SK-N-SH (cell line): ENCODE results near the gene SLC52A3. TPM values are rescaled to one million over a fixed set of nuclear protein-coding genes. Genes with fewer than 3 reads are reported as not detected.

Source experiments
- CTCF ChIA-PET: fragments of 300-600, 350-600 bp; formaldehyde crosslinking; extraction: SDS; loops from one replicate; lab custom pipeline; 2021; lab: Yijun Ruan, JAX
- POLR2A ChIA-PET: fragments of 350-600 bp; sonication (Branson Sonifier 250); formaldehyde crosslinking; extraction: SDS; loops from one replicate; lab custom pipeline; 2020; ENCODE audit warnings: antibody characterized with exemption, inconsistent platforms; lab: Yijun Ruan, JAX
- DNase-seq: peaks from one replicate; pipeline ENCODE4 v3.0.0; 2012
- H2AFZ ChIP-seq: fragments of 200-600 bp; sonication (generic); 2 replicates; pipeline ENCODE4 v1.8.1; 2016; ENCODE audit warnings: antibody characterized with exemption, mild to moderate bottlenecking, low read depth
- H3F3A ChIP-seq: fragments of 200-600 bp; sonication (generic); replicated peaks from 2 replicates; pipeline ENCODE3; 2016; ENCODE audit warnings: antibody characterized with exemption, mild to moderate bottlenecking; ENCODE audit not compliant: insufficient read depth
- H3K27ac ChIP-seq, 2 experiments: fragments of 200-500 bp in 1 of 2; fragments of 200-600 bp in 1 of 2; sonication (Bioruptor generic) in 1 of 2; sonication (generic), shearing (Covaris generic) in 1 of 2; 2 replicates each; pipeline versions ENCODE4 v1.5.1 to v1.6.1; 2014 to 2016; ENCODE audit warnings: low read depth in 2 of 2, inconsistent platforms in 1 of 2, low read length in 1 of 2, mild to moderate bottlenecking in 1 of 2, mixed read lengths in 1 of 2
- H3K27me3 ChIP-seq: fragments of 200-600 bp; sonication (generic), shearing (Covaris generic); 2 replicates; pipeline ENCODE4 v1.6.1; 2016; ENCODE audit warnings: mixed run types; ENCODE audit not compliant: insufficient read depth
- H3K36me3 ChIP-seq, 2 experiments: fragments of 200-500 bp in 1 of 2; fragments of 200-600 bp in 1 of 2; sonication (Bioruptor generic) in 1 of 2; sonication (generic) in 1 of 2; replicated peaks in 1 of 2; 2 replicates each; pipeline versions ENCODE3 to v1.5.1; 2014 to 2016; ENCODE audit warnings: low read length in 1 of 2, mild to moderate bottlenecking in 1 of 2; ENCODE audit not compliant: insufficient read depth in 2 of 2, control insufficient read depth in 1 of 2
- H3K4me1 ChIP-seq, 2 experiments: fragments of 200-500 bp in 1 of 2; fragments of 200-600 bp in 1 of 2; sonication (Bioruptor generic) in 1 of 2; sonication (generic), shearing (Covaris generic) in 1 of 2; 2 replicates each; pipeline versions ENCODE4 v1.5.1 to v1.6.1; 2014 to 2016; ENCODE audit warnings: low read depth in 1 of 2, low read length in 1 of 2, mixed run types in 1 of 2; ENCODE audit not compliant: insufficient read depth in 2 of 2, control insufficient read depth in 1 of 2
- H3K4me2 ChIP-seq: fragments of 200-600 bp; sonication (generic), shearing (Covaris generic); 2 replicates; pipeline ENCODE4 v1.6.1; 2017; ENCODE audit warnings: mixed run types
- H3K4me3 ChIP-seq, 2 experiments: fragments of 200-500 bp in 1 of 2; fragments of 200-600 bp in 1 of 2; sonication (Bioruptor generic) in 1 of 2; sonication (generic), shearing (Covaris generic) in 1 of 2; 2 replicates each; pipeline versions ENCODE4 v1.5.1 to v1.8.1; 2014 to 2016; ENCODE audit warnings: low read depth in 2 of 2, inconsistent platforms in 1 of 2, low read length in 1 of 2, mild to moderate bottlenecking in 1 of 2, mixed read lengths in 1 of 2, moderate library complexity in 1 of 2
- H3K79me2 ChIP-seq: fragments of 200-600 bp; sonication (generic); 2 replicates; pipeline ENCODE4 v1.8.1; 2017; ENCODE audit warnings: mild to moderate bottlenecking; ENCODE audit not compliant: insufficient read depth
- H3K9ac ChIP-seq: fragments of 200-600 bp; sonication (generic); 2 replicates; pipeline ENCODE4 v1.6.1; 2017; ENCODE audit warnings: mixed run types
- H3K9me2 ChIP-seq: fragments of 200-600 bp; sonication (generic); 2 replicates; pipeline ENCODE4 v1.6.1; 2017; ENCODE audit warnings: mixed run types
- H3K9me3 ChIP-seq: fragments of 200-600 bp; sonication (generic); 2 replicates; pipeline ENCODE4 v1.6.1; 2017; ENCODE audit warnings: mixed run types, mild to moderate bottlenecking, moderate library complexity
- H4K20me1 ChIP-seq: fragments of 200-600 bp; sonication (generic); 2 replicates; pipeline ENCODE4 v1.6.1; 2017; ENCODE audit warnings: mild to moderate bottlenecking, mixed run types; ENCODE audit not compliant: insufficient read depth
- CTCF ChIP-seq: fragments of 200-600 bp; sonication (generic); IDR thresholded peaks from 2 replicates; pipeline ENCODE4 v1.6.1; 2017; ENCODE audit warnings: antibody characterized with exemption, mild to moderate bottlenecking, moderate library complexity
- ELF1 ChIP-seq: IDR thresholded peaks from 2 replicates; pipeline ENCODE4 v1.4.0; 2012
- EP300 ChIP-seq, 2 experiments: IDR thresholded peaks; 2 replicates each; pipeline versions ENCODE4 v1.4.0 to v1.6.1; 2012; ENCODE audit warnings: borderline replicate concordance in 1 of 2, low read depth in 1 of 2, low read length in 1 of 2
- FOXJ3 ChIP-seq: sonication (generic); formaldehyde crosslinking; IDR thresholded peaks from 2 replicates; pipeline ENCODE4 v1.5.1; 2020; ENCODE audit warnings: mild to moderate bottlenecking, missing genetic modification reagents
- JUND ChIP-seq: IDR thresholded peaks from 2 replicates; pipeline ENCODE4 v1.4.0; 2012
- MXI1 ChIP-seq: IDR thresholded peaks from 2 replicates; pipeline ENCODE4 v1.6.1; 2012; ENCODE audit warnings: mild to moderate bottlenecking, low read depth, low read length, improper control_type of control experiment
- NFIC ChIP-seq: IDR thresholded peaks from 2 replicates; pipeline ENCODE4 v1.4.0; 2012; ENCODE audit warnings: borderline replicate concordance
- NRF1 ChIP-seq: IDR thresholded peaks from 2 replicates; pipeline ENCODE4 v1.6.1; 2012; ENCODE audit warnings: low read depth, mild to moderate bottlenecking, low read length
- PBX3 ChIP-seq: IDR thresholded peaks from 2 replicates; pipeline ENCODE4; 2012
- RAD21 ChIP-seq: IDR thresholded peaks from 2 replicates; pipeline ENCODE4 v1.6.1; 2012; ENCODE audit warnings: mild to moderate bottlenecking, low read length
- RFX5 ChIP-seq: IDR thresholded peaks from 2 replicates; pipeline ENCODE4 v1.6.1; 2012; ENCODE audit warnings: mild to moderate bottlenecking, improper control_type of control experiment, low read length
- TAF1 ChIP-seq: IDR thresholded peaks from 2 replicates; pipeline ENCODE4 v1.6.1; 2012; ENCODE audit warnings: low read depth, mild to moderate bottlenecking, low read length, moderate library complexity, borderline replicate concordance
- TEAD4 ChIP-seq: IDR thresholded peaks from 2 replicates; pipeline ENCODE4 v1.4.0; 2012; ENCODE audit warnings: mild to moderate bottlenecking, borderline replicate concordance; ENCODE audit not compliant: insufficient read depth
- YY1 ChIP-seq: IDR thresholded peaks from 2 replicates; pipeline ENCODE4 v1.4.0; 2012; ENCODE audit warnings: low read depth, mild to moderate bottlenecking
- ZBTB33 ChIP-seq: IDR thresholded peaks from 2 replicates; pipeline ENCODE4 v1.4.0; 2012; ENCODE audit warnings: low read depth, borderline replicate concordance
- WGBS: methylation state at CpG from one replicate; pipeline ENCODE4 v1.1.6; 2017; ENCODE audit warnings: low lambda C conversion rate; 5-methylcytosine and 5-hydroxymethylcytosine counted together
- polyA plus RNA-seq, 3 experiments: library from polyadenylated mRNA; depleted of rRNA; stranded (reverse); fragments of >200 nt; gene quantifications; 2 replicates each; pipeline ENCODE4 v1.2.3, GENCODE V29; 2012

Gene SLC52A3
- polyA plus RNA-seq, 1 of the 3 experiments (the other 2 are of a cell fraction), result not detected

GRCh38 chr20:796921-797320 is 28.6 kb upstream of the SLC52A3 start:
- no peak overlapping the region for H3K27ac ChIP-seq
- H3K9me2 ChIP-seq, result no peaks in the 10 kb centered on the region
- H3K27me3 ChIP-seq, result peaks cover 6% of the 10 kb centered on the region; the same call in 1 of the 2 replicates
- no peaks in the 10 kb centered on the region for H3K79me2 ChIP-seq
- H3K36me3 ChIP-seq, result no peaks in the 10 kb centered on the region
- CTCF ChIA-PET, result interaction anchor here (0.9 kb wide), 1 partner anchor 160 kb away, joined by 3 read pairs; no protein-coding TSS in a partner anchor
- H3F3A ChIP-seq, result no peaks in the 10 kb centered on the region
- no peak overlapping the region for H2AFZ ChIP-seq
- H3K4me1 ChIP-seq, result no peaks in the 10 kb centered on the region
- WGBS, result 12% methylated on average over 3 of the region's 3 CpGs
- H3K9ac ChIP-seq, result no peak overlapping the region
- H3K9me3 ChIP-seq, result no peaks in the 10 kb centered on the region
- no peaks in the 10 kb centered on the region for H4K20me1 ChIP-seq
- TF ChIP-seq JUND, result no peak
- no peak for TF ChIP-seq NFIC
- TF ChIP-seq EP300 (IDR thresholded peaks at IDR 0.05; ENCODE audit: borderline replicate concordance in 1 of 2, low read depth in 1 of 2, low read length in 1 of 2), result no peak
- TF ChIP-seq TEAD4, result no peak
- POLR2A ChIA-PET, result no interaction called here
- no peak overlapping the region for H3K4me3 ChIP-seq
- no peak for DNase-seq
- no peak overlapping the region for H3K4me2 ChIP-seq

GRCh38 chr20:792248-792647 is 23.9 kb upstream of the SLC52A3 start:
- Histone ChIP-seq H3K4me1 (no peaks in the 10 kb centered on the region), H2AFZ (no peak overlapping the region), H4K20me1 (no peaks in the 10 kb centered on the region), H3K9me3 (no peaks in the 10 kb centered on the region), H3K27ac (no peak overlapping the region), H3F3A (no peaks in the 10 kb centered on the region), H3K4me2 (no peak overlapping the region), H3K36me3 (no peaks in the 10 kb centered on the region), H3K79me2 (no peaks in the 10 kb centered on the region), H3K27me3 (0 out of 2 replicates have a peak, but pooled peaks cover 6% of the 10 kb centered on the region), H3K4me3 (no peak overlapping the region), H3K9ac (no peak overlapping the region), H3K9me2 (no peaks in the 10 kb centered on the region)
- WGBS, result 38% methylated on average over 15 of the region's 18 CpGs
- DNase-seq, result no peak
- ChIA-PET POLR2A (no interaction called here), CTCF (no interaction called here)
- no peak for TF ChIP-seq JUND
- no peak for TF ChIP-seq ZBTB33
- no peak for TF ChIP-seq PBX3
- TF ChIP-seq ELF1, result no peak
- TF ChIP-seq NRF1, result no peak
- no peak for TF ChIP-seq MXI1
- TF ChIP-seq YY1, result no peak

GRCh38 chr20:791056-791455 is 22.8 kb upstream of the SLC52A3 start:
- WGBS, result 2% methylated on average over 2 of the region's 2 CpGs
- CTCF ChIA-PET, result interaction anchor here (1.9 kb wide), 1 partner anchor 25 kb away, joined by 5 read pairs; no protein-coding TSS in a partner anchor
- TF ChIP-seq RFX5, result no peak
- TF ChIP-seq CTCF, result no peak
- no peak for TF ChIP-seq FOXJ3 (CRISPR knock-in tag)
- no peak for TF ChIP-seq RAD21
- TF ChIP-seq TAF1, result no peak

More at GRCh38 chr20:791056-791455, 22.8 kb upstream of the SLC52A3 start:
- no peak for DNase-seq
- no peaks in the 10 kb centered on the region for H3K9me3 ChIP-seq
- H3K79me2 ChIP-seq, result no peaks in the 10 kb centered on the region
- POLR2A ChIA-PET, result no interaction called here
- no peak overlapping the region for H3K27ac ChIP-seq
- no peaks in the 10 kb centered on the region for H3K4me1 ChIP-seq
- no peak overlapping the region for H3K4me3 ChIP-seq
- no peaks in the 10 kb centered on the region for H3K36me3 ChIP-seq
- H4K20me1 ChIP-seq, result no peaks in the 10 kb centered on the region
- H3K27me3 ChIP-seq, result 0 out of 2 replicates have a peak, but pooled peaks cover 6% of the 10 kb centered on the region
- no peak overlapping the region for H3K4me2 ChIP-seq
- no peak overlapping the region for H3K9ac ChIP-seq
- no peaks in the 10 kb centered on the region for H3F3A ChIP-seq
- no peaks in the 10 kb centered on the region for H3K9me2 ChIP-seq
- no peak overlapping the region for H2AFZ ChIP-seq
